Lower leg skin (tissue), 3 donors: ENCODE results near the gene TMEM181.

Experiments
- CTCF ChIP-seq, 3 donors: fragments of 450-650 bp; IDR thresholded peaks; one replicate each; pipeline ENCODE4 v1.5.1; 2016; ENCODE audit warnings: antibody characterized with exemption in 3 of 3, mild to moderate bottlenecking in 3 of 3, moderate library complexity in 2 of 3
- POLR2A ChIP-seq, 2 donors: fragments of 450-650 bp; IDR thresholded peaks; one replicate each; pipeline ENCODE4 v1.6.1; 2016 to 2017; ENCODE audit warnings: antibody characterized with exemption in 2 of 2, mild to moderate bottlenecking in 1 of 2, moderate library complexity in 1 of 2

GRCh38 chr6:158519300-158519699 lies 40.6 kb upstream of the TMEM181 start:
- no peak for TF ChIP-seq CTCF (IDR thresholded peaks at IDR 0.05)
- no peak for TF ChIP-seq POLR2A (IDR thresholded peaks at IDR 0.05)
